Activated naive CD4-positive, alpha-beta T cell treated with Interleukin-2 at 50 U/mL for 16 hours (primary cell): ENCODE results near the gene ZNF775.
A peak's percentile ranks its signal among the peaks of the same experiment; 100 is the strongest.

Source experiments
- DNase-seq: peaks from one replicate; pipeline ENCODE4 v3.0.0-alpha.2; 2020

The ZNF775 gene

DNA sequence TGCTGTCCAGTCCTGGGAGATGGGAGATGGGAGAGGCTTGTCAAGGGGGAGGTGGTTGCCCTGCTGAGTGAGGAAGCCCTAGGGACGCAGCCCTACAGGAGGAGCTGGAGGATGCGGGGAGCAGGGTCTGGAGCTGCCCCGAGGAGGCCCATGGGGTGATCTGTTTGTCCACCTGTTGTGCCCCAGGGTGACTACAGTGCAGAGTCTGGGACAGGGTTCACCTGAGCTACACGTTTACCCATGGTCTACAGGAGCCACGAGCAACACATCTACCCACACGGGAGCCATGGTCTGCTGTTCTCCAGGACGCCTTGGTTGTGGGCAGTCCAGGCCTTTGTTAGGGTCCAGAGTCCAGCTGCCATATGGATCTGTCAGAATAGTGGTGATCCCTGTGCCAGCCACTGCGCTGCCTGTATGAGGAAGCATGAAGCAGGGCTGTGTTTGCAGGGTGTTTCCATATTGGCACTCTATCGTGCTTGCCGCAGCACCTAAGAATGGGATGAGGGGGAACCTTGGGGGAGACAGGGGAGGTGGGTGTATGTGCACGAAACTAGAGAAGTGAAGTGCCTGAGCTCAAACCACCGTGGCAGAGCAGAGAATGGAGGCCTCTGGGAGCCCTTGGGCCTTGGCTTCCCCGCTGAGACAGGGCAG is 23.7 kb downstream of the ZNF775 start:
- no peak for DNase-seq

DNA sequence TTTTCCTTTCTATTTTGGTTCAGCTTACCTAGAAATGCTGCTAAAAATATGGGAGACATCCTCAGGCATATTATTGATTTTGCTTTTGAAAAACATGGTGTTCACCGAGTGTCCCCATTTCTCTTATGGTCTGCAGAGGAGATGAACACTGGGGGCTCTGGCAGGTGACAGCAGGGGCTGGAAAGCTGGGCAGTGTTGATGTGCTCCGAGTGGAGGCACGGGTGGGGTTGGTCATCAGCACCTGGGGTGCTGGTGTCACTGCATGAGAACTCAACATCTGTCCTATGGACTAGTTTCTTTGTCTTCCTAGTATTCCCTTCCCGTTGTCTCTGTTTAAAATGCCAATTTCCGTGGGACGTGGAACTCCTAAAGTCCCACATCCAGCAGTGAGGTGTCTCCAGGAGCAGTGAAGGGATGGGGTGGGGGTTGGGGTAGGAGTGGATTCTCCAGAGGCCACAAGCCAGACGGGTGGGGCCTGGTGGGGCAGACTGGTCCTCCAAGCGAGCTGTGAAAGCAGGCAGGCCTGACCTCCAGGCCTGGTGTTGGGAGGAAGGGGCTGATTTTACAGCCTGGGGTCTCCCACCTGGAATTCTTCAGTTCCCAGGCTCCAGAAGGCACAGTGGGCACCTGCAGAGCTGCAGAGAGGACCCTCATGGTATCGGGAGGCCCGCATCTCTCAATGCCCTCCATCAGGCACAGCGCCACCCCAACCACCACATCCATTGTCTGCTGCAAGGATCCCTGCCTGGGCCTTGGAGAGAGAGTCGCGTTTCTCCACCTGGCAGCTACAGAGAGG is 24.4 kb downstream of the ZNF775 start:
- DNase-seq, result no peak

GRCh38 chr7:150404172-150404804 is 25.2 kb downstream of the ZNF775 start:
- no peak for DNase-seq

DNA sequence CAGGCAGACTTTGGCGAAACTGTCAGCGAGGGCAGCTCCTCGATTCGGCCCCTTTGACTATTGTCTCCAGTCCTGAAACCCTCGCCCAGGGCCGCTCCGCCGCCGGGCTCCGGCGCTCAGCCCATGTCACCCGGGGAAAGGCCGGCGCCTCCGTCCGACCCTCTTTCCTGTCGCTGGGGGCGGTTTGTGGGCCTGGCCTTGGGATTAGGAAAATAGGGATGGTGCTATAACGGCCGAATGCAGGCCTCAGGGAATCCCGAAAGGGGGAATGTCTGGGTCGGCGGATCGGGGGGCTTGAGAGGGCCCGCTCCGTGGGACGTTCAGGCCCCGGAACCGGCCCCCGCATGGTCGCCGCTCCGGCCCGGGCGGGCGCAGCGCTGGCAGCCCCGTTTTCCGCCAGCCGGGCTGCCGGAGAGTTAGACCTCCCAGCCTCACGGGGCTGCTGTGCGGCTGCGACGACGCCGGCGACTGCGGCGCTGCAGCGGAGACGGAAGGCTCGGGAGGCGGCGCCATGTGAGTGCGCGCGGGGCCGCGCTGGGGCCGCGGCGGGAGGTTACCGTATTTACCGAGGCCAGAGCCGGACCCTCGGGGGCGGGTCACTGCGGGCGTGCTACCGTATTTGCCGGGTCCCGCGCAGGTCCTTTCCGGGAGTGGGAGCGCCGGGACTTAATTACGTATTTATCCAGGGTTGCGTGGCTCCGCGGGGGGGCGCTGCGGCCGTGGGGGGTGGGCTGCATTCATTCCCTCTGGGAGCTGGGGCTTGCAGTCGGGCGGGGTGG is 25.9 kb downstream of the ZNF775 start:
- DNase-seq, result peak; percentile 78

DNA sequence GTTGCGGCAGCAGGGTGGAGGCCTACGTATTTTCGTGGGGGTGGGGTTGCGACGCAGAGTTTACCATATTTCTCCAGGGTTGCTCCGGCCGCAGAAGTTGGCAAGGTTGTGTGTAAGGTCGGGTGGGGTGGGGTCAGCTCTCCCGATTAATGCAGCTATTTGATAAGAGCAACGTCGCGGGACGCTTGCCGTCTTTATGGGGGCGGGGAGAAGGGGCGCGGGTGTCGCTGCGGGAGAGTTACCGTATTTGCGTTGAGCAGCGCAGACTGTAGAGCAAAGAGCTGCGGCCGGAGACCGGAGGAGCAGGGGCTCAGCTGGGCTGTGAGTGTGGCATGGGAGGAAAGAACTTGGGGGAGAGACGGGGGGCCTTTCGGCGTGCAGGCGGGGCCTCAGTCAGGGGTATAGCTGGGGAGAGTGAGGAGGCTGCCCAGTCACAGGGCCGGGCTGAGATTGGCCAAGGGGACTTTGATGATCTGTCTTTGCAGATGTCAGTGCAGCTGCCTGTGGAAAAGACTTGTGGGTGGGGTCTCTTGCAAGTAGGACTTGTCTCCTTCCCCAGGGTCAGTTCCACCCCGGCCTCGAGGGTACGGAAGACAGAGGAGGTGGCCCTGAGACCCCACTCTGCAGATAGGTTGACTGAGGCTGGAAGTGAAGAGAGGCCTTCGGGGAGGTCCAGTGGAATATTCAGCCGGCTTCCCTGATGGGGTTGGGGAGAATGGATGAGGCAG is 26.6 kb downstream of the ZNF775 start:
- peak; percentile 52 for DNase-seq

GRCh38 chr7:150406312-150406566 is 27.1 kb downstream of the ZNF775 start:
- DNase-seq, result no peak

GRCh38 chr7:150406567-150407421 is 27.7 kb downstream of the ZNF775 start:
- peak; percentile 47 for DNase-seq

- no peak for DNase-seq
Observed at GRCh38 chr7:150407588-150408392, 28.7 kb downstream of the ZNF775 start.

DNA sequence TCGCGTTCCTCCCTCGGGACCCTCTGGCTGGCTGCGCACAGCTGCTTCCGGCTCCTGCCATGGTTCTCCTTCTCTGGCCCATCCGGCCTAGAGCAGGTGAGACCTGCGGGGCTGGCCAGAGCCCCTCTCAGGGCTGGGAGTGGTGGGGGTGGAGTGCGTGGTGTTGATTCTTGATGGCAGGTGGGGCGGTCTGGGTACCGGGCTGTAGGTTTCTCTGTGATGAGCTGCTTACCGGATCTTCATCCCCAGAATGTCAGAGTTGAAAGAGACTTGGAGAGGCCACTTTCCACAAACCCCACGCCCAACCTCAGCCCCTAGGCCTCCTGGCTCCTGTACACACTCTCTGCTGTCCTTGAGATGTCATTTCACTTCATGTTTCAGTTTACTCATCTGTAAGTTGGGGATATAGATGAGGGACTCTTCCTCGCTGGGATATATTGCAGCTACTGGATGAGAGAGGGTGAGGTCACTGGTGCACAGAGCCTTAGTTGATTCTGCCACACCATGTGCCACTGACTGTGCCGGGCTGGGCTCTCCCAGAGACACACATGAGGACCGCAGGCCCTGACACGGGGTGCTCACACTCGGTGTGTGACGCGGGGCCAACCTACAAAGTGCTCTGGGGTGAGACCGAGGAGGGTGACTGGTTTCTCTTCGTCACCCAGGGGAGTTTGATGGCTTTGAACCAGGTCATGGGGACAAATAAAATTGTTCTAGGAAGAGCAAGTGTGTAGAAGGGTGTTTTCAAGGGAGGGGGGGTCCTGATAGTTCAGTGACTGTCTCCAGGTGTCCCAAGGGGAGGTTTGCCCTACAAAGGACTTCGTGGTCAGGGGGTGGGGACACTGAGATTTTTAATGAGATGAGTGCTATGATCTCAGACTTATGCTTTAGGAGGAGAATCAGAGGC is 29.5 kb downstream of the ZNF775 start:
- no peak for DNase-seq

GRCh38 chr7:150409300-150410030 is 30.3 kb downstream of the ZNF775 start:
- no peak for DNase-seq

DNA sequence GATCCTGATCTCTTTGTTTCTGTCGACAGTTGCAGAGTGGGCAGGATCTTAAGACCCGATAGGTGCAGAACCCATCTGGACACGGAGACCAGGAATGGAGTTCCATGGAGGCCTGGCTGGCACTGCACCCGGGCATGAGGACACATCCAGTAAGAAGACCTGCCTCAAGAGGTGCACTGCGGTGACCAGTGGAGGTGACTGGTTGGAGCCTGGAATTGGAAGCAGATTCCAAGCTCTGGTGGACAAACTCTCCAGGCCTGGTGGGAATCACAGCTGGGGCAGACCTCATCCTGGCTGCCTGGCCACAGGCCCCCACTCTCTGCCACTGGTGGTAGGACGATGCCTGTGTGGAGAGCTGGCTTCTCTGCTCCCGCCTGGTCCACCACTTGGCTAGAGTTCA is 31.0 kb downstream of the ZNF775 start:
- DNase-seq, result no peak

DNA sequence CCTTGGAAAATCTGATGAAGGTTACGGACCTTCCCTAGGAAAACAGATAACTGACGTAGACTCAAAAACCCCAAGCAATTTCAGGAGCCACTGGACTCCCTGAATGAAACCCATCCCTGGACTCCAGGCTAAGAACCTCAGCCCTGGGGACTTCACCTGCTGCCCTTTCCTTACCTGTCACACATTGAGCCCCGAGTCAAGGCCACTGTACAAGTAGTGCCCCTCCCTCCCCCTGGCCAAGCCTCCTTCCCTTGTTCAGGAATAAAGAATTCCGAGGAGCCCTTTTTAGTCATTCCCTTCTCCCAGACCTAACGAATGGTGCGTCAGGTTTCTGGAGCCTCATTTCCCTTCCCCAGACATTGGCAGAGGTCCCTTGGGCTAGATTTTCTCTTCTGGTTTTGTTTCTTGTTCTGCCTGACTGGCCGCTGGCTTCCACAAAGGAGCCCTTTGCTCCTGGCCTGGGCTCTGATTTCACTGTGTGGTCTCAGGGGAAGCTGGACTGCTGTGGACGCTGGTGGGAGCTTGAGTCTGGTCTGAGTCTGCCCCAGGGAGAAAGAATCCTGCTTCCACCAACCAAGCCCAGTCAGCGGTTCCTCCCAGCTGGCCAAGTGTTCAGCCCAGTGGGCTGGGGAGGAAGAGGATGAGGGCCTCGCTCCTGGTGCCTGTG is 31.7 kb downstream of the ZNF775 start:
- DNase-seq, result no peak

- no peak for DNase-seq
Observed at GRCh38 chr7:150411606-150412005, 32.5 kb downstream of the ZNF775 start.

DNA sequence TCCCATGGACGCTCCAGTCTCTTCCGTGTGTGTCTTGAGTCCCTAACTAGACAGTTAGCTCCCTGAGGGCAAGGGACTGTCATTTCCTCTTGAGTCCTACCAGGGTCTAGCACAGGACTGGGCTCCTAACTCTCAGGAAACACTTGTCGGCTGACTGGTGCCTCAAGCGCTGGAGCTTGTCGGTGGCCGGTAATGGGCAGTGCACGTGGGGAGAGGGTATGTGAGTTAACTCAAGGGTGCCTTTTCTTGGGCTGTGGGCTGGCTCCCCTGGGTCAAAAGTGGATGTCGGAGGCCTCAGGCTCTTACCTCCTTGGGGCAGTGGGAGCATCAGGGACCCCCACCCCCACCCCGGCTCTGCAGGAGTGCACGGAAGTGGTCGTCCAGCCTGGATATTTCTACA is 32.9 kb downstream of the ZNF775 start:
- DNase-seq, result no peak

DNA sequence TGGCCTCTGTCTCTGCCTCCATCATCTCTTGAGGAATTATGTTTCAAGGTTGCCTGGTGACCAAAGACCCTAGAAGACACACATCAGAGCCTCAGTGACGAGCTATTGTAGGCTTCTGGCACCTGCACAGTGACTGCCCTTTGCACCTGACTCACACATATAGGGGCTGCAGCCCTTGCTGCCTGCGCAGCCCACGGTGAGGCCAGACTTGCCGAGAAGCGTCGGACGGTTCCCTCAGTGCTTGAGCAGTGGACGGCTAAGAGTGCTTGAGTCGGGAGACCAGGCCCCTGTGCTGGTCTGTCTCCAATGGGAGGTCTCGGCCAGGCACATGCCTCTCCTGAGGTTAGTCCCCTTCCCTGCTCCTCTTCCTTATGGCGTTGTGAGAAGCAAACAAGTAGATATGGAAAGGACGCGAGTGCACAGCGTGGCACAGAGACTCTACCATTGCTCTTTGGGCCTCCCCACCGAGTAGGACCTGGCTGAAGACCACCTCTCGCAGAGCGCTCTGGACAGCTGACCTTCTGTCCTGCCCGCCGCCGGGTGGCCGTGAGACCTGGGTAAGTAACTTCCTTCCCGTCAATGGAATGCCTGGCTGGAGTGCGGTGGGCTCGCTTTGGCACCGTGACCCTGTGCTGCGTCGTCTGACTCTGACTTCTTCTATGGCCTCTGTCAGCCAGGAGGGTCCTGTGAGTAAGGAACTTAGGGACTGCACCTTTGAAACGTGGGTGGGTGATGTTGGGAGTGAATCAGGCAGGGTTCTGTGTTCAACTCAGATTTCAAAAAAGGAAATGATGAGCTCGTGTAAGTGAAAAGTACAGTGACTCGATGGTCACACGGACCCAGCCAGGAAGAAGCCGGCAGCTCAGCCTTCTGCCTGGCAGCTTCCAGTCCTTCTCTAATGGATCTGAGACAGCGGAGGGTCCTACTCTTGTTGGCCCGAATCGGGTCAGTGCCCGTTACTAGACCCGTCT is 33.7 kb downstream of the ZNF775 start:
- DNase-seq, result no peak

GRCh38 chr7:150413640-150414081 is 34.5 kb downstream of the ZNF775 start:
- no peak for DNase-seq
